Neural progenitor cell (in vitro differentiated cells): ENCODE results near the gene DDX56.

ENCODE experiments used
- EZH2 ChIP-seq: fragments of 200-600 bp; sonication (generic); IDR thresholded peaks from 2 replicates; pipeline ENCODE4 v1.6.1; 2017; ENCODE audit warnings: antibody characterized with exemption, mild to moderate bottlenecking, moderate library complexity
- EZH2phosphoT487 ChIP-seq: fragments of 200-600 bp; sonication (generic); IDR thresholded peaks from 2 replicates; pipeline ENCODE4 v1.6.1; 2017; ENCODE audit warnings: antibody characterized with exemption
- TF ChIP-seq, protein P1 (sequence below): fragments of 200-600 bp; sonication (generic); IDR thresholded peaks from 2 replicates; pipeline ENCODE4 v1.5.1; 2017; ENCODE audit warnings: antibody characterized with exemption, mild to moderate bottlenecking

DNA sequence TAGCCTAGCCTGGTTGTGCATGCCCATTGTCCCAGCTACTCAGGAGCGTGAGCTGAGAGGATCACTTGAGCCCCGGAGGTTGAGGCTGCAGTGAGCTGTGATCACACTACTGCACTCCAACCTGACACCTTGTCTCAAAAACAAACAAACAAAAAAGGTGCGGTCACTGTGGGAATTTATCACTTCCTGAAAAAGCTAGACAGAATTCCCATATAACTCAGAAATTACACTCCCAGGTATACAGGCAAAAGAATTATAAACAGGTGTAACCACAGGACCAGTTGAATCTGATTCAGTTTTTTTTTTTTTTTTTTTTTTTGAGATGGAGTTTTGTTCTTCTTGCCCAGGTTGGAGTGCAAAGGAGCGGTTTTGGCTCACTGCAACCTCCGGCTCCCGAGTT is 29.5 kb upstream of the DDX56 start:
- TF ChIP-seq, protein P1, sequence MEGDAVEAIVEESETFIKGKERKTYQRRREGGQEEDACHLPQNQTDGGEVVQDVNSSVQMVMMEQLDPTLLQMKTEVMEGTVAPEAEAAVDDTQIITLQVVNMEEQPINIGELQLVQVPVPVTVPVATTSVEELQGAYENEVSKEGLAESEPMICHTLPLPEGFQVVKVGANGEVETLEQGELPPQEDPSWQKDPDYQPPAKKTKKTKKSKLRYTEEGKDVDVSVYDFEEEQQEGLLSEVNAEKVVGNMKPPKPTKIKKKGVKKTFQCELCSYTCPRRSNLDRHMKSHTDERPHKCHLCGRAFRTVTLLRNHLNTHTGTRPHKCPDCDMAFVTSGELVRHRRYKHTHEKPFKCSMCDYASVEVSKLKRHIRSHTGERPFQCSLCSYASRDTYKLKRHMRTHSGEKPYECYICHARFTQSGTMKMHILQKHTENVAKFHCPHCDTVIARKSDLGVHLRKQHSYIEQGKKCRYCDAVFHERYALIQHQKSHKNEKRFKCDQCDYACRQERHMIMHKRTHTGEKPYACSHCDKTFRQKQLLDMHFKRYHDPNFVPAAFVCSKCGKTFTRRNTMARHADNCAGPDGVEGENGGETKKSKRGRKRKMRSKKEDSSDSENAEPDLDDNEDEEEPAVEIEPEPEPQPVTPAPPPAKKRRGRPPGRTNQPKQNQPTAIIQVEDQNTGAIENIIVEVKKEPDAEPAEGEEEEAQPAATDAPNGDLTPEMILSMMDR, result no peak
- TF ChIP-seq EZH2, result no peak
- no peak for TF ChIP-seq EZH2phosphoT487
